Natural killer cell treated with Interleukin-12 subunit alpha and Interleukin-12 subunit beta and Interleukin-15 and Interleukin-18, amount 100 ng/mL, for 72 hours (primary cell): Measurements from ENCODE around the gene NLRC5. TPM values are rescaled to one million over a fixed set of nuclear protein-coding genes. Genes with fewer than 3 reads are reported as not detected.
"Not testable (repeated sequence)": the region's sequence is repeated elsewhere in the genome, so short reads cannot be mapped to it uniquely, and the experiment has no call there.

ENCODE experiments used
- ATAC-seq, 2 donors: fragments of 150-1000 bp; cut with Tn5 transposase in 1 of 2; sonication (Bioruptor Pico), chemical (Tn5 transposase) in 1 of 2; 2 replicates each; pipeline ENCODE4 v1.10.0; 2021
- DNase-seq: peaks from one replicate; pipeline ENCODE4 v3.0.0; 2022; ENCODE audit warnings: low spot score
- H3K27ac Mint-ChIP-seq, 2 donors: 1 replicate in 1 of 2; 2 replicates in 1 of 2; pipeline ENCODE4 v1.8.0; 2022; ENCODE audit warnings: mixed read lengths in 2 of 2, mild to moderate bottlenecking in 1 of 2, moderate library complexity in 1 of 2
- H3K27me3 Mint-ChIP-seq, 2 donors: 1 replicate in 1 of 2; 2 replicates in 1 of 2; pipeline ENCODE4 v1.8.0; 2022; ENCODE audit warnings: mixed read lengths in 2 of 2
- H3K36me3 Mint-ChIP-seq: one replicate; pipeline ENCODE4 v1.8.0; 2022; ENCODE audit warnings: mixed read lengths
- H3K4me1 Mint-ChIP-seq, 2 donors: 1 replicate in 1 of 2; 2 replicates in 1 of 2; pipeline ENCODE4 v1.8.0; 2022; ENCODE audit warnings: low read depth in 2 of 2, mixed read lengths in 2 of 2, mild to moderate bottlenecking in 1 of 2
- H3K4me3 Mint-ChIP-seq: one replicate; pipeline ENCODE4 v1.8.0; 2022; ENCODE audit warnings: mixed read lengths
- H3K9me3 Mint-ChIP-seq: 2 replicates; pipeline ENCODE4 v1.8.0; 2022; ENCODE audit warnings: mixed read lengths
- total RNA-seq, 2 donors: library from RNA; stranded (reverse); gene quantifications; one replicate each; pipeline ENCODE4 v1.2.3, GENCODE V29; 2022

Gene NLRC5
- total RNA-seq, 2 donors from 2014 or later, result 190 to 316 TPM

DNA sequence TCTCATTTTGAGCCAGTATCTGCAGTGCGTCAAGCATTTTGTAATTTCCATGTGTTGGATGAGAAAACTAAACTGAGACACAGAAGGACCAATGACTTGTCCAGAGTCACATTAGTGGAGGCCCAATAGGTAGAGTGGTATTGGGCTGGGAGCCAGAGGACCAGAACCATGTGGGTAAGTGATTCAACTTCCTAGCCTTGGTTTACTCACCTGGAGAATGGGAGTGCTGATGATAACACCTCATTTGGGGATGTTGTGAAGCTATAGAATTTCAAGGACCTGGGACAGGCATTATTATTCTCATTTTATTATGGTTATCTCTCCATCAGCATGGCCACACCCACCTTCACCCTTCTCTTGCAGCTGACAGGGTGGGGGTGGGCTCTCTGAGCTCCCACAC lies 111.1 kb downstream of the NLRC5 start:
- no peaks in the 10 kb centered on the region for H3K36me3 Mint-ChIP-seq
- H3K9me3 Mint-ChIP-seq, result no peaks in the 10 kb centered on the region
- DNase-seq, result no peak
- no peak overlapping the region for H3K27ac Mint-ChIP-seq
- peaks cover 3 to 7% of the 10 kb centered on the region in 2 donors for H3K27me3 Mint-ChIP-seq
- peaks cover 10 to 11% of the 10 kb centered on the region in 2 donors for H3K4me1 Mint-ChIP-seq
- H3K4me3 Mint-ChIP-seq, result no peak overlapping the region
- no peak for ATAC-seq

DNA sequence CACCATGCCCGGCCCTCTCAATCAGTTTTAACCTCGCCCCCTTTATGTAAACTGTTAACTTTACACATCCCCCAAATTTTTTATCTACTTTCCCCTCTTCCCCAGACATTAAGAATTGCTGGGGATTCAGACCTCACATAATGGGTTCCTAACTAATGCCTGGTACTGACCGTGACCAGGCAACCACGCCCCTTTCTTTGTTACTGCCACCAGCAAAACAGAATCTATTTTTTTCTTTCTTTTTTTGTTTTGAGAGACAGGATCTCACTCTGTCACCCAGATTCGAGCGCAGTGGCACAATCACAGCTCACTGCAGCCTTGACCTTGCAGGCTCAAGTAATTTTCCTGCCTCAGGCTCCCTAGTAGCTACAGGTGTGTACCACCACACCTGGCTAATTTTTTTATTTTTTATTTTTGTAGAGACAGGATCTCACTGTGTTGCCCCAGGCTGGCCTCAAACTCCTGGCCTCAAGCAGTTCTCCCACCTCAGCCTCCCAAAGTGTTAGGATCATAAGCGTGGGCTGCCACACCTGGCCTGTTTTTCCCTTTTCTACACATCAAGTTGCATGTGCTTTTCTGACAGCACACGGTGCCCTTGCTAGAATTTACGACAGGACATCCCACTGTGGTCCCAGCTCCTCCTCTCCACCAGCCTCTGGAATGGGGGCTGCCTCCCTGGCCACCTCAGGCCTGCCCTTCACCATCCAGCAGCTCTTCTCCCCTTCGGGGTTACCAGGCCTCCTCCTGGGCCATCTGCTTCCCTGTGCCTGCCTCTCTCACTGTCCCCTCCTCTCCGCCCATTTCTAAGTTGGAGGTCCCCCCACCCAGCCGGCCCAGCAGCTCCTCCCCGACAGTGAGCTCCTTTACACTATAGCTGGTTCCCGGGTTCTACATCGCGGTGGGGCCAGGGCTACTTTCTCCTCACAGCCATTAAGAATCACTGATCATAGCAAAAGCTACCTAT lies 113.8 kb downstream of the NLRC5 start:
- Mint-ChIP-seq H3K27ac (no peak overlapping the region), H3K4me1 (peaks cover 10 to 17% of the 10 kb centered on the region in 2 donors), H3K27me3 (no peaks in the 10 kb centered on the region), H3K4me3 (no peak overlapping the region), H3K9me3 (no peaks in the 10 kb centered on the region), H3K36me3 (no peaks in the 10 kb centered on the region)
- no peak for DNase-seq
- ATAC-seq, result no peak

- H3K27ac Mint-ChIP-seq, result peak overlapping the region in 1 of 2 donors; percentile 45
- peaks cover 10 to 14% of the 10 kb centered on the region in 2 donors for H3K4me1 Mint-ChIP-seq
- H3K27me3 Mint-ChIP-seq, result no peaks in the 10 kb centered on the region
- ATAC-seq (peak in 1 of 2 donors; percentile 52), DNase-seq (no peak)
- H3K4me3 Mint-ChIP-seq, result no peak overlapping the region
- H3K9me3 Mint-ChIP-seq, result no peaks in the 10 kb centered on the region
- H3K36me3 Mint-ChIP-seq, result no peaks in the 10 kb centered on the region
Measured at GRCh38 chr16:57104706-57105105, 115.3 kb downstream of the NLRC5 start.

DNA sequence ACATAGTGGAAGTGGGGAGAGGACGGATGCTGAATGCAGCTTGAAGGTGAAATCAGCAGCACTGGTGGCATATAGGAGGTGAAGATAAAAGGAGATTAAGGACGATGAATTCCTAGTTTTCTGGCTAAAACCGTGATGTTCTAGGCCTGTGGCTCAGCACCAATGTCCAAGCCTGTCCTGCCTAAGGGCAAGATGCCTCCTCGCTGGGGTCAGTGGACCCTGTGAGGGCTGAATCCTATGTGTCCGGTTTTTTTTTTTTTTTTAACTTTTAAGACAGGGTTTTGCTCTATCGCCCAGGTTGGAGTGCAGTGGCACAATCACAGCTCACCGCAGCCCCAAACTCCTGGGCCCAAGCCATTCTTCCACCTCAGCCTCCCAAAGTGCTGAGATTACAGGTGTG lies 115.8 kb downstream of the NLRC5 start:
- Mint-ChIP-seq H3K27ac (no peak overlapping the region), H3K4me3 (no peak overlapping the region), H3K9me3 (no peaks in the 10 kb centered on the region), H3K36me3 (no peaks in the 10 kb centered on the region), H3K4me1 (peaks cover 10 to 14% of the 10 kb centered on the region in 2 donors), H3K27me3 (no peaks in the 10 kb centered on the region)
- no peak for ATAC-seq
- DNase-seq, result no peak

DNA sequence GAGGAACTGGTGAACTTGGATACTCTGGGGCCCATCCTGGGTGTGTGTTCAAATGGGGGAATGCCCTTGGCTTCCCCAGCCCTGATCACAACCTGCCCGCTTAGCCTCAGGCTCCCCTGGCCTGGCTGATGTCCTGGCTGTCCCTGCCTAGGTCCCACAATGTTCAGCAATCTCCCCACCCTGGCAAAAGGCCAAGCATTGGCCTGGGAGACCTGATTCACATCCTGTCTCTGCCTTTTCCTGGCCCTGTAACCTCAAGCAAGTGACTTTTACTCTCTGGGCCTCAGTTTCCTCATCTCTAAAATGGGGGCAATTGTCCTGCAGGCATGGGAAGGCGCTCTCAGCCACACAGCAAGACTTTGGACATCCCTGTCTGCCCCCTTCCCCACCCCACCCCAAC lies 117.4 kb downstream of the NLRC5 start:
- Mint-ChIP-seq H3K27me3 (no peaks in the 10 kb centered on the region), H3K9me3 (no peaks in the 10 kb centered on the region), H3K4me1 (peaks cover 10 to 14% of the 10 kb centered on the region in 2 donors), H3K4me3 (no peak overlapping the region), H3K27ac (no peak overlapping the region), H3K36me3 (no peaks in the 10 kb centered on the region)
- ATAC-seq (no peak), DNase-seq (no peak)

DNA sequence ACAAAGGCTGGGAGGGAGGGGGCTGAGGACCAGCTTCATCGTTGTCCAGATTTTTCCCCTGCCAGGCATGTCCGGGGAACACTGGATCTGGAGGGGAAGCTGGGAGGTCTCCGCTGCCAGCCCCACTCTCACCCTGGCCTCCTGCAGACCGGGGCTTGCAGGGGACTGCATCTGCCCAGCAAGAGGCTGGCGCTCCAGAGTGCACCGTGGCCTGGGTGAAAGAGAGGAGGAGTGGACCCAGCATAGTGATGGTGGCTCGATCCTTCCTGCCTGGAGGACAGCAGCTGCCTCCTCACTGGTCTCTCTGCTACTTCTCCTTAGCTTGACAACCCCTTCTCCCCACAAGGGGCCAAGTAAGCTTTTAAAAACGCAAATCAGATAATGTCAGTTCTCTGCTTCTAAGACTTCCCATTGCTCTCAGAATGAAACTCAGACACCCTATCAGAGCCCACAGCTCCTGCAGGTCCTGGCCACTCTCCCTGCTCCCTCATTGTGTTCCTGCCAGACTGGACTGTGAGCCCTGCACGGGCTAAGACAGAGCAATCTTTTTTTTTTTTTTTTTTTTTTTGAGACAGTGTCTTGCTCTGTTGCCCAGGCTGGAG lies 118.1 kb downstream of the NLRC5 start:
- no peak for ATAC-seq
- no peak for DNase-seq
- Mint-ChIP-seq H3K27ac (no peak overlapping the region), H3K4me3 (no peak overlapping the region), H3K36me3 (no peaks in the 10 kb centered on the region), H3K9me3 (no peaks in the 10 kb centered on the region), H3K4me1 (peaks cover 10 to 14% of the 10 kb centered on the region in 2 donors), H3K27me3 (no peaks in the 10 kb centered on the region)

GRCh38 chr16:57108432-57108831 lies 119.1 kb downstream of the NLRC5 start:
- H3K36me3 Mint-ChIP-seq, result no peaks in the 10 kb centered on the region
- no peaks in the 10 kb centered on the region for H3K9me3 Mint-ChIP-seq
- no peak for ATAC-seq
- H3K27me3 Mint-ChIP-seq, result no peaks in the 10 kb centered on the region
- H3K4me1 Mint-ChIP-seq, result peaks cover 10 to 14% of the 10 kb centered on the region in 2 donors
- H3K4me3 Mint-ChIP-seq, result no peak overlapping the region
- peak overlapping the region in 1 of 2 donors; percentile 14 for H3K27ac Mint-ChIP-seq
- no peak for DNase-seq

GRCh38 chr16:57109259-57110105 lies 120.1 kb downstream of the NLRC5 start:
- ATAC-seq, result not testable (repeated sequence)

DNA sequence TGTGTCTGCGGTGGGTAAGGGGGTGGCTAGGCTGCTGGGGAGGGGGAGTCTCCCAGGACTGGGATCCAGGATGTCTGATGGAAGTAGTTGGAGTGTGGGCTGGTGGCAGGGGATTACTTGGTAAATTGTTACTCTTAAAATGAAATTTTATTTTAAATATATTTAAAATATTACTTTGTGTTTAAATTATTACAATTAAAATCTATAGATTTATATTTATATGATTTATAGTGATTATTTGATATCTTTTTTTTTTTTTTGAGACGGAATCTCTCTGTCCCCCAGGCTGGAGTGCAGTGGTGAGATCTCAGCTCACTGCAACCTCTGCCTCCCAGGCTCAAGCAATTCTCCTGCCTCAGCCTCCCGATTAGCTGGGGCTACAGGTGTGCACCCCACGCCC lies 121.6 kb downstream of the NLRC5 start:
- ATAC-seq (no peak), DNase-seq (no peak)
- H3K27me3 Mint-ChIP-seq, result no peaks in the 10 kb centered on the region
- H3K36me3 Mint-ChIP-seq, result no peaks in the 10 kb centered on the region
- peaks cover 0 to 6% of the 10 kb centered on the region in 2 donors for H3K4me1 Mint-ChIP-seq
- no peaks in the 10 kb centered on the region for H3K9me3 Mint-ChIP-seq
- H3K4me3 Mint-ChIP-seq, result no peak overlapping the region
- H3K27ac Mint-ChIP-seq, result no peak overlapping the region

More at GRCh38 chr16:57109259-57110105, 120.1 kb downstream of the NLRC5 start:
- H3K4me3 Mint-ChIP-seq, H3K36me3 Mint-ChIP-seq, H3K27me3 Mint-ChIP-seq, H3K27ac Mint-ChIP-seq, H3K9me3 Mint-ChIP-seq, DNase-seq: not testable (repeated sequence)
- H3K4me1 Mint-ChIP-seq, result peaks cover 7 to 12% of the 10 kb centered on the region in 2 donors

GRCh38 chr16:57111420-57111819 lies 122.1 kb downstream of the NLRC5 start:
- Mint-ChIP-seq H3K36me3 (no peaks in the 10 kb centered on the region), H3K27ac (no peak overlapping the region), H3K9me3 (no peaks in the 10 kb centered on the region), H3K4me3 (no peak overlapping the region), H3K4me1 (peaks cover 0 to 4% of the 10 kb centered on the region in 2 donors), H3K27me3 (no peaks in the 10 kb centered on the region)
- ATAC-seq, result no peak
- DNase-seq, result no peak

GRCh38 chr16:57112403-57113041 lies 123.2 kb downstream of the NLRC5 start:
- Mint-ChIP-seq H3K4me3 (no peak overlapping the region), H3K9me3 (no peaks in the 10 kb centered on the region), H3K36me3 (no peaks in the 10 kb centered on the region), H3K27me3 (no peaks in the 10 kb centered on the region), H3K27ac (no peak overlapping the region), H3K4me1 (no peaks in the 10 kb centered on the region)
- no peak for ATAC-seq
- DNase-seq, result no peak

DNA sequence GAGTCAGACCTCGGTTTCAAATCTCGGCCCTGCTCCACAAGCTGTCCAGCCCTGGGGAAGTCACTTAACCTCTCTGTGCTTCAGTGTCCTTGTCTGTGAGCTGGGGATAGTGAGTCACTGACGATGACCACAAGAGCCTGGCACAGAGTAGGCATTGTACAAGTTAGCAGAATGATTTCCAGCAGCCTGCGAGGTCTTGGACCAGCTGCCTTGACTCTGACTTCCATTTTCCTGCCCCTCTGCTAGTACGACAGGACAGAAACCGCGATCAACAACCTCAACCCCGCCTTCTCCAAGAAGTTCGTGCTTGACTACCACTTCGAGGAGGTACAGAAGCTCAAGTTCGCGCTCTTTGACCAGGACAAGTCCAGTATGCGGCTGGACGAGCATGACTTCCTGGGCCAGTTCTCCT lies 123.7 kb downstream of the NLRC5 start:
- no peak for ATAC-seq
- H3K4me1 Mint-ChIP-seq, result no peaks in the 10 kb centered on the region
- H3K27me3 Mint-ChIP-seq, result no peaks in the 10 kb centered on the region
- H3K9me3 Mint-ChIP-seq, result no peaks in the 10 kb centered on the region
- no peak for DNase-seq
- H3K36me3 Mint-ChIP-seq, result no peaks in the 10 kb centered on the region
- H3K27ac Mint-ChIP-seq, result no peak overlapping the region
- H3K4me3 Mint-ChIP-seq, result no peak overlapping the region

DNA sequence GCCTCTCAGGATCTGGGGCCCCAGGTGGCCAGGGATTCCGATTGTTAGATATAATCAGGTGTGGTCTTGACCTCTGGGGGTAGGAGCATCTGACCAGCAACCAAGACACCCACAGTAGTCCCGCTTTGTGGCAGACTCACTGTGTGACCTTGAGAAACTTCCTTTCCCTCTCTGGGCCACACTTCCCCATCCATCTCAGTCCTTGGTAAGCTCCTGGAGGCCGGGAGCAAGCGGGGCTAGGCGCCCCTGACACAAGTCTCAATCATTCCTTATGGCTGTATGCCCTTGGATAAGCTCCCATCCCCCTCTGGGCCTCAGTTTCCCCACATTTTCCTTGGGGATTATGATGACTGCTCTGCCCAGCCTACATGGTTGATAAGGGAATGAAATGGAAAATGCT lies 124.3 kb downstream of the NLRC5 start:
- Mint-ChIP-seq H3K27ac (no peak overlapping the region), H3K4me1 (no peaks in the 10 kb centered on the region)

More for the DNA sequence above, 124.3 kb downstream of the NLRC5 start:
- Mint-ChIP-seq H3K27me3 (no peaks in the 10 kb centered on the region), H3K4me3 (no peak overlapping the region), H3K36me3 (no peaks in the 10 kb centered on the region), H3K9me3 (no peaks in the 10 kb centered on the region)
- no peak for ATAC-seq
- DNase-seq, result no peak
